ENCODE data around the gene PI4K2A.

GRCh38 chr10:97705006-97705670 is 64.7 kb downstream of the PI4K2A start:
- TF ChIP-seq CTCF (optimal IDR thresholded peaks at IDR 0.05 in 1 of 3, IDR thresholded peaks at IDR 0.05 in 1 of 3, conservative IDR thresholded peaks at IDR 0.05 in 1 of 3; ENCODE audit: extremely low read depth in 1 of 3, insufficient read depth in 2 of 3, low read length in 3 of 3) (no peak), EZH2 (IDR thresholded peaks at IDR 0.05; ENCODE audit: low read length) (no peak)

All from keratinocyte (primary cell).